GM15510 (cell line): ENCODE measurements around the gene EEF1A2.

Experiments used
- POLR2A ChIP-seq: IDR thresholded peaks from 3 replicates; pipeline ENCODE4 v1.6.1; 2011; ENCODE audit warnings: borderline replicate concordance; ENCODE audit not compliant: insufficient read length; ENCODE audit errors: extremely low read depth

EEF1A2 gene

GRCh38 chr20:63498960-63499337 is at the start of gene EEF1A2:
TSS of gene EEF1A2 (minus strand) at chr20:63499083. CDS start at chr20:63497763, 1,320 bp downstream.
- no peak for TF ChIP-seq POLR2A

DNA sequence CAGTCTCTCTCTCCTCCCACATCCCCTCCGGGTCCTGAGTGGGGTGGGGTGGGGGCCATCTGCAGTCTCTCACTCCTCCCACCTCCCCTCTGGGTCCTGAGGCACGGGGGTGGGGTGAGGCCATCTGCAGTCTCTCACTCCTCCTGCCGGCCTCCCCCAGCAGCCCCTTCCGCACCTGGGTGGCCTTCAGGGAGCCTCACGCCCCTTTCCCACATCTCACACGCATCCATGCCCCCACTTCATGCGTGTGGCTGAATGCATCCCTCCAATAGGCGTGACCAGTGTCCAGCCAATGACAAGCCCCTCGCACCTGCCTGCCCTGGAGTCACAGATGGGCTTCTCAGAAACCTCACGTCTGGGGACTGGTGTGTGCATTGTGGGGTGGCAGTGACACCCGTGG is 49.7 kb upstream of the EEF1A2 start:
- no peak for TF ChIP-seq POLR2A

DNA sequence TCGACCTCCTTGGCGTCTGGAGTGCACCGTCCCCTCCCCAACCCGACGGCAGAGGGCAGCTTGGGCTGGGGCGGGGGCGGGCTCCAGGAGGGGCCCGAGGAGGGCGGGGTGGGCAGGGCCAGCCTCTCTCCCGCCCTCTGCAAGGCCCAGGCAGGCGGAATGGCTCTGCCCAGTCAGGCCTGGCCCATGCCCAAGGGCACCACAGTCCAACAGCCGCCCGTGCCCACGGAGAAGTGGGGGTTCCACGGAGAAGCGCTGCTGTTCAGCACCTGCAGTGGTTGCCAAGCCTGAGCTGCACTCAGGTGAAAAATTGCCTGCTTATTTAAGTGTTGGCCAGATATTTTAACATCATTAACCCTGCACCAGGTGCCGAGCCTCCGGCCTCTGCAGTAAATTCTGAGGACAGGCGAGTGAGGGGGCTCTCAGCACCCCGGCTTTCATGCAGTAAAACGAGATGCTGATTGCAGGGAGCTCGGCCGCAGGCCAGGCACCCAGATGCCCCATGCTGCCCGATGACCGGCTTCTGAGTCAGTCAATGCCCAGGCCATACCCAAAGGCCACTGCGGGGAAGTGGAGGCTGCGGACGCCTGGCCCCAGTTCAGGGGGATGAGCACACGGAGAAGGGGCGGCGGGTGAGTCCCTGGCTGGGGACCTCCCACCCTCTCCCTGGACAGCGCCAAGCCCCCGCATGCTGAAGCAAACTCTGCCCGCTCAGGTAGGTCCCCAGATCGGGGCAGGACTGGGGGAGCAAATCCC is 49.0 kb upstream of the EEF1A2 start, which contains the start of gene SRMS:
SRMS (minus strand) TSS at position 25 of the 756 bp plus-strand sequence. CDS start 286 bp downstream, outside the sequence.
- no peak for TF ChIP-seq POLR2A

- TF ChIP-seq POLR2A = no peak
Observed at GRCh38 chr20:63546956-63547724, 48.3 kb upstream of the EEF1A2 start.

DNA sequence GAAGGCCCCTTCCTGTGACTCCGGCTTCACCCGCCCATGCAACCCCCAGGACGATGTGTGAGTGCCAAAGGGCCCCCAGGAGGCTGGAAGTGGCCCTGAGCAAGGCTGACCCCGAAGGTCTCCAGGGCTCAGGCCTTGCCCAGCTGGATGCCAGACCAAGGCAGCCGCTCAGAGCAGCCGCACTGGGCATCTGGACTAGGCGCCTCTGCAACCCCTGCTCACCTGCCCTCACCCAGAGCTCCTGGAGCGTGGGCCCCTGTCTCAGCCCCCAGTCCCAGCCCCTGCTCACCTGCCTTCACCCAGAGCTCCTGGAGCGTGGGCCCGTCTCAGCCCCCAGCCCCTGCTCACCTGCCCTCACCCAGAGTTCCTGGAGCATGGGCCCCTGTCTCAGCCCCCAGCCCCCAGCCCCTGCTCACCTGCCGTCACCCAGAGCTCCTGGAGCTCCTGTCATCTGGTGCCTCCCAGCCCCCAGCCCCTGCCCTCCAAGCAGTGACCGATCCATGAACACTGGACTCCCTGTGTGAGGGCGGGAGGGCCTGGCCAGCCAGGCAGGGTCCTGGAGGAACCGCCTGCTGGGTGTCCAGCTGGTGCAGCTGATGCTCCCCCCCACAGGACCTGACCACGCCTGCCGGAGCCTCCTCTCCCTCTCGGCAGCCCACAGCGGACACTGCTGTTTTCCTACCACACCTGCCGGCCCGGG is 47.5 kb upstream of the EEF1A2 start:
- TF ChIP-seq POLR2A = no peak

DNA sequence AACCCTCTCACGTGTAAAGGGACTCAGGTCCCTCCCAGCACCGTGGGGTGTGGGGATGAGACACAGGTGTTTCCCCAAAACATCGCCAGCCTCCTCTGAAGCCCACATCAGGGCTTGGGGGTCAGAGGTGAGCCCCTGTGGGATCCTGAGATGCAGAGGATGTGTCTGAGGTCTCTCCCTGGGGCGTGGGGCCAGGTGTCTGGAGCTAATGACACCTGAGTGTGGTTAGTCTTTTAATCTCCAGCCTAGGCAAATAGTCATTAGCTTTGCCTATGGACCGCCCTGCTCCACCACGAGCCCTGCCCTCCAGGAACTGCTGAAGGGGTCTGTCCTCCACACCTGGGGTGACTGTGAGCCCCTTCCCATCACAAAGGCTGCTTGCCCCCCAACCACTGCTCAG is 46.9 kb upstream of the EEF1A2 start:
- TF ChIP-seq POLR2A = no peak

DNA sequence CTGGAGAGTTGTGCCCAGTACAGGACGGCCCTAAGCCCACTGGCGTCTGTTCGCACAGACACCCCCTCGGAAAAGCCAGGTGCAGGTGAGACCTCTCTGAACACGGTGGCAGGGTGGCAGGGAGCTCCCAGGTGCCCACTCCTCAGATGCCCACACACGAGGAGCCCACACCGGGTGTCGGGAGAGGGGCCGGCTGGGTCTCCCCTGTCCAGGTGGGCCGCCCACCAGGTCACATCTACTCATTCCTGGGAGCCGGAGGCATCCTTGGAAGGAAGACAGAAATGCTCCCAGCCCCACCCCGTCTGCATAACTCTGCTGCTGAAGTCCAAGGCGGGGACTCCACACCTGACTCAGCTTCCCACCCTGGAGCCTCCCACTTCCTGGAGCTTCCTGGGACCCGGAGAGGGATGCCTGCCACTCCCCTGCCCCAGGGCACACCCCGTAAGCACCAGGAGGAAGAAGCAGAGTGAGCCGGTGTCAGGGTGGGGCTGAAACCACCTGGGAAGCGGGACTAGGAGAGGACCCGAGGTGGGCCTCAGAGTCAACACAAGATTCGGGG is 46.2 kb upstream of the EEF1A2 start:
- TF ChIP-seq POLR2A = no peak

- no peak for TF ChIP-seq POLR2A
Observed at GRCh38 chr20:63544241-63544957, 45.5 kb upstream of the EEF1A2 start.

DNA sequence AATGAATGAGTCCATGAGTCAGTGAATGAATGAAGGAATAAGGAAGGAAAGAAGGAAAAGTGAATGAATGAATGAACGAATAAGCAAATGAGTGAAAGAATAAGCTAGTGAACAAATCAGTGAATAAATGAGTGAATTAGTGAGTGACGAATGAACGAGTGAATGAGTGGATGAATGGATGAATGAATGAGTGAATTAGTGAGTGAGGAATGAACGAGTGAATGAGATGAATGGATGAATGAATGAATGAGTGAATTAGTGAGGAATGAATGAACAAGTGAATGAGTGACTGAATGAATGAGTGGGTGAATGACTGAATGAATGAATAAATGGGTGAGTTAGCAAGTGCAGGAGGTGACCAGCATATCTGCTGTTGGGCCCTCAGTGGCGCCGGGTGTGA is 44.9 kb upstream of the EEF1A2 start:
- TF ChIP-seq POLR2A = no peak

GRCh38 chr20:63543131-63543530 is 44.2 kb upstream of the EEF1A2 start:
- TF ChIP-seq POLR2A = no peak

GRCh38 chr20:63542696-63543095 is 43.8 kb upstream of the EEF1A2 start:
- TF ChIP-seq POLR2A = no peak

DNA sequence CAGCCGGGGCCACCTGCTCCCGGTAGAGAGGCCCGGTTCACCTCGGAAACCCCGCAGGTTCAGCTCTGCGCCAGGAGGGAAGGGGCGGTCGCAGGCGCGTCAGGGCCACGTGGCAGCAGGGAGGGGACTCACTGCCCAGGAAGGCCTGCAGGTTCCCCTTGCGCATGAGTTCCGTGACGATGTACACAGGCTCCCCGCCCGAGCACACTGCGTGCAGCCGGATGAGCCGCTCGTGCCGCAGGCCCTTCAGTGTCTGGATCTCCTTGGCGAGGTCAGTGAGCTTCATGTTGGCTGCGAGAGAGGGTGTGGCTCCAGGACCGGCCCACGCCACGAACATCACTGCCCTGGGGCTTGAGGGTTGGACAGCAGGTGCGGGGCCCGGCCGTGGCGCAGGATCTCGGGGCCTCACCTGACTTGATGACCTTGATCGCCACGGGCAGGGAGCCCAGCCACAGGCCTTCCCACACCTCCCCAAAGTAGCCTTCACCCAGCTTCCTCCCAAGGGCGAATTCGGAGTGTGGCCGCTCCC is 43.2 kb upstream of the EEF1A2 start:
- TF ChIP-seq POLR2A = no peak

DNA sequence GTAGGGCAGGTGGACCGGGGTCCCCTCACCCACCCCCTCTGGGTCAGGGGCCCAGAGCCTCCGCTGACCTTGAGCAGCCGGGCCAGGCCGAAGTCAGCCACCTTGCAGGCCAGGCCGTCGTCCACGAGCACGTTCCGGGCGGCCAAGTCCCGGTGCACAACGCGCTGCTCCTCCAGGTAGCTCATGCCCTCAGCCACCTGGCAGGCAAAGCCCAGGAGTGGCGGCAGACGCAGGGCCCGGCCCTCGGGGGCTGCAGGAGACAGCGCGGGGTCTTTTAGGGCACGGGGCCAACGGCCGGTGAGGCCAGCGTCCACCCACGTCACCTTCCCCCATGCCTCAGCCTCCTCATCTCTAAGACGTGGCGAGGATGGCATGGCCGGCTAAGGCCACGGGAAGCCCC is 42.5 kb upstream of the EEF1A2 start:
- no peak for TF ChIP-seq POLR2A
